ENCODE data around the gene EPC2. TPM values are rescaled to one million over a fixed set of nuclear protein-coding genes. Genes with fewer than 3 reads are reported as not detected.
A peak's percentile ranks its signal among the peaks of the same experiment; 100 is the strongest.

Gene EPC2
- total RNA-seq, 4 donors from 2014 or later, result 37.9 to 55.3 (median 44.1) TPM

DNA sequence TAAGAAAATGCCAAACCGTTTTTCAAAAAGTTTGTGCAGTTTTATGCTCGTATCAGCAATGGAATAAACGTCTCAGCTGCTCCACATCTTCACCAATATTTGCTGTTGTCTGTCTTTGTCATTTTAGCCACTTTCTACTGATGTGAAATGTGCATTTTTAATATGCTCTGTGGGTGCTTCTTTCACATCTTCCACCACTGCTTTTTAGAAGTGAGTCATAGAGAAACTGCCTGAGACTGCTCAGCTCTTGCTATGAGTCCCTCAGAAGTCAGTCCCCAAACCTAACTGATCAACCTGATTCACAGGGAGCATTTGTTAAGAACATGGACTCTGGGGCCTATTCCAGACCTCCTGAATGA lies 41.0 kb upstream of the EPC2 start:
- H3K4me3 ChIP-seq (replicated peaks in 1 of 3), result no peak overlapping the region
- DNase-seq, result no peak
- no peak overlapping the region for H3K27ac ChIP-seq
- TF ChIP-seq, protein P1, sequence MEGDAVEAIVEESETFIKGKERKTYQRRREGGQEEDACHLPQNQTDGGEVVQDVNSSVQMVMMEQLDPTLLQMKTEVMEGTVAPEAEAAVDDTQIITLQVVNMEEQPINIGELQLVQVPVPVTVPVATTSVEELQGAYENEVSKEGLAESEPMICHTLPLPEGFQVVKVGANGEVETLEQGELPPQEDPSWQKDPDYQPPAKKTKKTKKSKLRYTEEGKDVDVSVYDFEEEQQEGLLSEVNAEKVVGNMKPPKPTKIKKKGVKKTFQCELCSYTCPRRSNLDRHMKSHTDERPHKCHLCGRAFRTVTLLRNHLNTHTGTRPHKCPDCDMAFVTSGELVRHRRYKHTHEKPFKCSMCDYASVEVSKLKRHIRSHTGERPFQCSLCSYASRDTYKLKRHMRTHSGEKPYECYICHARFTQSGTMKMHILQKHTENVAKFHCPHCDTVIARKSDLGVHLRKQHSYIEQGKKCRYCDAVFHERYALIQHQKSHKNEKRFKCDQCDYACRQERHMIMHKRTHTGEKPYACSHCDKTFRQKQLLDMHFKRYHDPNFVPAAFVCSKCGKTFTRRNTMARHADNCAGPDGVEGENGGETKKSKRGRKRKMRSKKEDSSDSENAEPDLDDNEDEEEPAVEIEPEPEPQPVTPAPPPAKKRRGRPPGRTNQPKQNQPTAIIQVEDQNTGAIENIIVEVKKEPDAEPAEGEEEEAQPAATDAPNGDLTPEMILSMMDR (IDR thresholded peaks at IDR 0.05), result no peak
- no peak for TF ChIP-seq POLR2A (IDR thresholded peaks at IDR 0.05)
- 76 to 81% methylated on average over 3 of the region's 3 CpGs for WGBS, 2 donors
- no peaks in the 10 kb centered on the region for H3K36me3 ChIP-seq
- H3K4me1 ChIP-seq, result no peaks in the 10 kb centered on the region
- H3K9me3 ChIP-seq, result no peaks in the 10 kb centered on the region
- H3K27me3 ChIP-seq, result no peaks in the 10 kb centered on the region
- intact Hi-C loops (cut with DNase I), result no loop called here

- no peaks in the 10 kb centered on the region for H3K36me3 ChIP-seq
- no peaks in the 10 kb centered on the region for H3K4me1 ChIP-seq
- TF ChIP-seq, protein P1 (IDR thresholded peaks at IDR 0.05), result no peak
- TF ChIP-seq POLR2A (IDR thresholded peaks at IDR 0.05), result no peak
- 94 to 96% methylated on average over 7 of the region's 7 CpGs for WGBS, 2 donors
- no peak overlapping the region for H3K27ac ChIP-seq
- intact Hi-C loops (cut with DNase I), result no loop called here
- H3K4me3 ChIP-seq (replicated peaks in 1 of 3), result no peak overlapping the region
- no peak for DNase-seq
- no peaks in the 10 kb centered on the region for H3K9me3 ChIP-seq
- H3K27me3 ChIP-seq, result no peaks in the 10 kb centered on the region
Measured at GRCh38 chr2:148604927-148605326, 39.6 kb upstream of the EPC2 start.

DNA sequence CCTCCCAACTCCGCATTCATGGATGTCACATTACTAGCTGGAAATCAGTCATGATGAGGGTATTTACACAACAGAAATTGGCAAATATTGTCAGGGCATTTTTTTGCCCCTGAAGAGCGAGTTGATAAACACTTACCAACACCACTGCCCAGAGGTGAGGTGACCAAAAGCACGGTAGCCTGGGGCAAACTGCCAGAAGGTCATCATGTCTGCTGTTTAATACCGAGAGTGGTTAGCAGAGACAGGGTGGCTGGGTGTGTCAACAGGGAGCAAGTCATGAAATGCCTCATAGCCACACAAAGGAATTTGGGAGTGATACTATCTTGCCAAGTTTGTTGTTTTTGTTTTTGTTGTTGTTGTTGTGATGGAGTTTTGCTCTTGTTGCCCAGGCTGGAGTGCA lies 37.0 kb upstream of the EPC2 start:
- no peak for DNase-seq
- no peaks in the 10 kb centered on the region for H3K4me1 ChIP-seq
- H3K9me3 ChIP-seq, result no peaks in the 10 kb centered on the region
- no peak overlapping the region for H3K27ac ChIP-seq
- H3K27me3 ChIP-seq, result no peaks in the 10 kb centered on the region
- no peak overlapping the region for H3K4me3 ChIP-seq (replicated peaks in 1 of 3)
- intact Hi-C loops (cut with DNase I), result no loop called here
- WGBS, 2 donors, result 80 to 82% methylated on average over 4 of the region's 4 CpGs
- TF ChIP-seq, protein P1 (IDR thresholded peaks at IDR 0.05), result no peak
- no peak for TF ChIP-seq POLR2A (IDR thresholded peaks at IDR 0.05)
- no peaks in the 10 kb centered on the region for H3K36me3 ChIP-seq

DNA sequence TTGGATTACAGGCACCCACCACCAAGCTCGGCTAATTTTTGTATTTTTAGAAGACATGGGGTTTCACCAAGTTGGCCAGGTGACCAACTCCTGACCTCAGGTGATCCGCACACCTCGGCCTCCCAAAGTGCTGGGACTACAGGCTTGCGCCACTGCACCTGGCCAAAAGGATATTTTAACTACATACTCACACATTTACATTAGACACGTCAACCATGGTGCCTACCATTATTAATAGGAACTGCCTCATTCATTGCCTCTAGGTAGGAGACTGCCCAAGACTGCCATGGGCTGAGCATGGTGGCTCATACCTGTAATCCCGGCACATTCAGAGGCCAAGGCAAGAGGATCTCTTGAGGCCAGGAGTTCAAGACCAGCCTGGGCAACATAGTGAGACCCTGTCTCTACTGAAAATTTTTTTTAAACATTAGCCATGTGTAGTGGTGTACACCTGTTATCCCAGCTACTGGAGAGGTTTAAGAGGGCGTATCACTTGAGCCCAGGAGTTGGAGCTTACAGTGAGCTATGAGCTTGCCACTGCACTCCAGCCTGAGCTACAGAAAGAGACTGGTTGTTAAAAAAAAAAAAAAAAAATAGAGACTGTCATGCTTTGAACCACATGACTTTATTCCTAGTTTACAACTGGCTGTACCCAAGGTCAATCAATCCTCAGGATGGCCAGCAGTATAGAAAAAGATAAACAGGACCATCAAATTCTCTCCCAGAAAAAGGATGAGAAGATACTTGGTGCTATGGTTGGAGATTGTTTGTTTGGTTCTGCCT lies 31.1 kb upstream of the EPC2 start:
- intact Hi-C loops (cut with DNase I), result no loop called here
- DNase-seq, result no peak
- TF ChIP-seq POLR2A (IDR thresholded peaks at IDR 0.05), result no peak
- TF ChIP-seq, protein P1 (IDR thresholded peaks at IDR 0.05), result no peak

DNA sequence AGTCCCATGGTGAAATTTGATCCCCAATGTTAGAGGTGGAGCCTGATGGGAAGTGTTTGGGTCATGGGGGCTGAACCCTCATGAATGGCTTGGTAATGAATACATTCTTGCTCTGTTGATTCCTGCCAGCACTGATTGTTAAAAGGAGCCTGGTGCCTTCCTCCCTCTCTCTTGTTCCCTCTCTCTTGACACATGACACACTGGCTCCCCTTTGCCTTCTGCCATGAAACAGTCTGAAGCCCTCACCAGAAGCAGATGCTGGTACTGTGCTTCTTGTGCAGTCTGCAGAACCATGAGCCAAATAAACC lies 30.6 kb upstream of the EPC2 start:
- peak; percentile 8 to 21 for DNase-seq
- H3K27me3 ChIP-seq, result no peaks in the 10 kb centered on the region
- peak overlapping the region in 2 of 3 donors; percentile 73 to 75 for H3K27ac ChIP-seq
- intact Hi-C loops (cut with DNase I), result no loop called here
- H3K9me3 ChIP-seq, result no peaks in the 10 kb centered on the region
- TF ChIP-seq POLR2A (IDR thresholded peaks at IDR 0.05), result no peak
- TF ChIP-seq, protein P1 (IDR thresholded peaks at IDR 0.05), result no peak
- no peaks in the 10 kb centered on the region for H3K36me3 ChIP-seq
- no peak overlapping the region for H3K4me3 ChIP-seq (replicated peaks in 1 of 3)
- peaks cover 21 to 24% of the 10 kb centered on the region in 2 donors for H3K4me1 ChIP-seq

More for the DNA sequence above, 31.1 kb upstream of the EPC2 start:
- 97 to 98% methylated on average over 7 of the region's 7 CpGs for WGBS, 2 donors
- no peak overlapping the region for H3K4me3 ChIP-seq (replicated peaks in 1 of 3)
- peaks cover 21 to 24% of the 10 kb centered on the region in 2 donors for H3K4me1 ChIP-seq
- peak overlapping the region in 1 of 3 donors; percentile 73 for H3K27ac ChIP-seq
- no peaks in the 10 kb centered on the region for H3K27me3 ChIP-seq
- no peaks in the 10 kb centered on the region for H3K36me3 ChIP-seq
- H3K9me3 ChIP-seq, result no peaks in the 10 kb centered on the region
